Occipital lobe (tissue), 2 donors: ENCODE results near the gene GGA2. TPM values are rescaled to one million over a fixed set of nuclear protein-coding genes. Genes with fewer than 3 reads are reported as not detected.
"Not testable (repeated sequence)": the region's sequence is repeated elsewhere in the genome, so short reads cannot be mapped to it uniquely, and the experiment has no call there.

ENCODE experiments used
- DNase-seq: peaks from one replicate; lab custom pipeline; 2025; lab: John Stamatoyannopoulos, UW
- total RNA-seq: library from RNA; depleted of rRNA; stranded (reverse); fragments of >200 nt; gene quantifications from one replicate; pipeline ENCODE4 v1.2.3, GENCODE V29; 2014

GGA2 gene
- total RNA-seq, 1 donor from 2014 or later, result 27.8 TPM

- DNase-seq, result no peak
These were observed 31.7 kb downstream of the GGA2 start for GRCh38 chr16:23478566-23478965.

GRCh38 chr16:23476289-23476688 lies 34.0 kb downstream of the GGA2 start:
- DNase-seq, result no peak

DNA sequence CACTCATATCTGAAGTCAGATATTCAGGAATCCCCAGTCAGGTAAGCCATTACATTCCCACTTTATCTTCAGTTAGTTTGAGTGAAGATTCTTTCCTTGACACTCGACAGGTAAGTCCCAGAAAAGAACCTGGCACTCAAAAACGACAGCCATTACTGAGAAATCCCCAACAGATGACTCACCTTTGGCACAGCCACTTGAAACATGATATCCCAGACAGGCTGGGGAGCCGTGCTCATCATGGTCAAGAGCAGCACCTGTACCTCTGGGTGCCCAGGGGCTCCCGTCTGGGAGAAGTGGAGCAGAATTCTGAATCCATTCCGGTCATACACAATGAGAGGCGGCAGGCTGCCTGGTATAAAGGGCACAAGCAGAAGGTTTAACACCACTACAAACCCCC lies 40.5 kb downstream of the GGA2 start:
- DNase-seq, result no peak

- DNase-seq, result no peak
These were observed 44.0 kb downstream of the GGA2 start for GRCh38 chr16:23466162-23466885.

- no peak for DNase-seq
These were observed 45.1 kb downstream of the GGA2 start for GRCh38 chr16:23465179-23465578.

GRCh38 chr16:23464196-23464595 lies 46.1 kb downstream of the GGA2 start:
- DNase-seq, result peak; percentile 8

GRCh38 chr16:23462994-23463393 lies 47.3 kb downstream of the GGA2 start:
- DNase-seq, result peak; percentile 15

- no peak for DNase-seq
These were observed 56.8 kb downstream of the GGA2 start for GRCh38 chr16:23453338-23454052.

- DNase-seq, result peak; percentile 80
These were observed 57.5 kb downstream of the GGA2 start, which contains the start of gene COG7 for GRCh38 chr16:23452572-23453337. COG7 (minus strand) TSS chr16:23453189; CDS start chr16:23452994, 195 bp downstream.

GRCh38 chr16:23452221-23452571 lies 58.1 kb downstream of the GGA2 start:
- DNase-seq, result no peak

- DNase-seq, result no peak
These were observed 61.9 kb downstream of the GGA2 start for GRCh38 chr16:23448392-23448791.

DNA sequence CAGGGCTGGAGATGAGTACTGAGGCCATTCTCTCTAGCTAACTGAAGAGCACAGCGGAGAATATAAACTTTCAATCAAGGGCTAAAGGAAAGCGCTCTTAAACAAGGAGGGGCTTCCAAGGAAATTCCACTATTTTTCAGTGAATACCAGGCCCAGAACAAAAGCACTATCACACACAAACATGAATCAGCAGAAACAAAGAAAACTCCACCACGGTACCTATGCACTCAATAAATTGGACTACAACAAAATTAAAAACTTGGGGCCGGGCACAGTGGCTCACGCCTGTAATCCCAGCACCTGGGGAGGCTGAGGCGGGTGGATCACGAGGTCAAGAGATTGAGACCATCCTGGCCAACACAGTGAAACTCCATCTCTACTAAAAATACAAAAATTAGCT lies 72.8 kb downstream of the GGA2 start:
- DNase-seq, result not testable (repeated sequence)

DNA sequence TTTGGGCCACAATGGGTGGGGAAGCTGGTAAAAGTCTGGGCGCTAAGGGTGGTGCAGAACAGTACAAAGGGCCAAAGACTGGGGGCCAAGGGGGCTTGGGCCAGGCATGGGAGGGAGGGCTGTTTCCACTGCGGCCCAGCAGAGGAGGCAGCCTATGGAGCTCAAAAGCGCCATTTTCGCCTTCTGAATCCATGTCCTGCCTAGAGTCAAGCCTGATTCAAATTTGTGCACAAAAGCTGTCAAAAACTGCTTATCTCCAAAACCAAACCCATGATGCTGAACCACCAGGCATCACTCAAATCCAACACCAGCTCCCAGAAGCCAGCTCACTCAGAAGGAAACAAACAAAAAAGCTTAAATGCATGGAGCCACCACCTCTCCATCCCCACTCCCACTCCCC lies 73.3 kb downstream of the GGA2 start:
- DNase-seq, result no peak

DNA sequence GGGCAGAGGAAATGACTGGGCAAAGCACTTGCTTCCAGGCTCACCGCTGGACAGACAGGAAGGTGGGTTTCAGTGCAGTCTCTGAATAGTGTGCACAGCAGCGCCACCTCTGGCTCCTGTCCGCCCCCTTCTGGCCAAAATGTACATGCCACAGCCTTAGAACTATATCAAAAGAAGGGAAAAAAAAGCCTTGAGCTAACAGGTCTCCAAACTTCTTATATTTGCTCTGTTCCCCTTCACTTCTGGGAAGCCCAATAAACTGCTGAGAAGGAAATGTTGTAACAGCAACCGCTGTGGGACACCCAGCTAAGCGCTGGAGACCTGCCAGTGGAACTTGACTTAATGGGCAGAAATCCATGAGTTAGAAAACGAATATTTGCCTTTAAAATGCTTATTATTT lies 74.8 kb downstream of the GGA2 start:
- no peak for DNase-seq

DNA sequence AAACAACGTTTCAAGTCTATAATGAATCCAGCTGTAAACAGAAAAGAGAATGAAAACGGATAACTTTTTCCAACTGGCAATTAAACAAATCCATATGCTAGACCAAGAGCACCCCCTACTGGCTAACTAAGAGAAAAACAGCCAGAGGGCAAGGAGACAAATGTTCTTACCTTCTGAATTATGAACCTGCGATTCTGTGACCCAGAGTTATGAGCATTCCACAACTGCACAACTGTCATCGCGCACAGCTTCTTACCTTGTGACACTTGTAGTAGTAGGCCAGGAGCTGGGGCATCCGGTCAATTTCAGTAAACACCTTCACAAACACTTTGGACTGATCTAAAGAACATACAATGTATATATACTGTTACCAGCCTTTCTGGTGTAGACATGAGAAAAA lies 75.9 kb downstream of the GGA2 start:
- no peak for DNase-seq

- no peak for DNase-seq
These were observed 76.9 kb downstream of the GGA2 start for GRCh38 chr16:23433261-23433920.

DNA sequence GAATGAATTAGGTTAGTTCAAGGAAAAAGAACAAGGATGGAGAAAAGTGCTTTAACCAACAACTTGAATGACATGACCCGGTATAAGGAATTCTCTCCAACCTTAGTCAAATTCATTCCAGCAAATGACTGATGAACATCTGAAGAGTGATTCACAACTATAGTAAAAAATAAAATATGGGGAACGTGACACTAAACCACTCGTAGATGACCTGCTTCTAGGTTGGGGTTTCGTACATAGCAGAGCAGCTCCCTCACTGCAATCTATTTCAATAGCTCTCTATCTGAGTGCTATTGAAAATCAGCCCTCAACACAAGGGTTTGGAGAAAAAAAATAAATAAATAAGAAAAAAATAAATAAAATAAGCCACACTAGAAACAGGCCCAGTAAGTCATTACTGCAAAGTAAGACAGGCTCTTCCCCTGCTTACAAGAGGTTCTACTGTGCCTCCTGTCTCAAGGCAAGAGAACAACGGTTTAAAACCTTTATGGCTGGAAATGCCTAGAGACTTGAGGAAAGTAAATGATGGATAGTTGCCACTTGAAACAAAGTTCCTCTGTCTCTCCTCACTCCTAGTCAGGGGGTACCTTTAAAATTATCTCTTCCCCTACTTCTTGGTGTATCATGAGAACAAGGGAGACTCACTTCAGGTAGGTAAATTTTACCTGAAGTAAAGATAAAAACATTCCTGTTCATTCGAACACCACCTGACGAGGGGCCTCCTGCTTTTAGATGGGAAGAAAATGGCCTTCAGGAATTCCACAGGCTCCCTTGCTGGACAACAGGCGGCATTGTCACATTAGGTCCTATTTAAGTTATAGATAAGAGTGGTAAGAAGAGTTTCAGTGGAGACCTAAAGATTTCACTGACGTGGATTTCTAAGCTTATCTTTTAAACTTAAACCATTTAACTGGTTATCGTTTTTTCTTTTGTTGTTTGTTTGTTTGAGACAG lies 77.8 kb downstream of the GGA2 start:
- DNase-seq, result no peak

DNA sequence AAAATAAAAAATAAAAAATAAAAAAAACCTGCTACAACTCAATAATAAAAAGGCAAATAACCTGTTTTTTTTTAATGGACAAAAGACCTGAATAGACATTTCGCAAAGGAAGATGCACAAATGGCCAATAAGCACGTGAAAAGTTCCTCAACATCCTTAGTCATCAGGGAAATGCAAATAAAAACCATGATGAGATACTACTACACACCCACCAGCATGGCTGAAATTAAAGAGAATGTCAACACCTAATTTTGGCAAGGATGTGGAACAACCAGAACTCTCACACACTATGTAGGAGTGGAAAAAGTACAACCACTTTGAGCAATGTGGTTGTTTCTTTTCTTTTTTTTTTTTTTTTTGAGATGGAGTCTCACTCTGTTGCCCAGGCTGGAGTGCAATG lies 81.9 kb downstream of the GGA2 start:
- no peak for DNase-seq

GRCh38 chr16:23424292-23424958 lies 85.9 kb downstream of the GGA2 start:
- no peak for DNase-seq

DNA sequence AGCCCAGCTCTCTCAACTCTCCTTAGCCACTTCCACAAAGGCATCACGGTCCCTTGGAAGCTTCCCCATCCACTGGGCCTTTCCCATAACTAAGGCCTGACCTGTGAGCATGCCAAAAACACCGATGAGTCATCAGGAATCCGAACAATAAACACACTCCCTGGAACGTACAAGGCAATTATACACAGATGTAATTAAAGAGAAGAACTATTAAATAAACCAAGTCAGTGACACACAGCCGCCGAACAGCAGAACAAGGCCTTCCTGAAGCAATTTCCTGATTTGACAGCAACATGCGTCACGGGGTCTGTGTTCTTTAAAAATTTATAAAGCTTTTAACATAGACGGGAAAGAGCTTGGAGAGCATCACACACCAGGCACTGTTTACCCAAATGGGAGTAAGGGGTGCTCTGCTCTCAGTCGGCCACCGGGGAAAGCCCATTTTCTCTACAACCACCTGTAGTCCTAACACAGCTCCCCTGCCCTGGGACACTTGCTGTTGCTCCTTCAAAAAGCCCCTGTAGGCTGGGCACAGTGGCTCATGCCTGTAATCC lies 86.7 kb downstream of the GGA2 start:
- peak; percentile 15 for DNase-seq
